GM21515 (cell line): ENCODE results near the gene NEK10.

Experiments used
- ATAC-seq: cut with Tn5 transposase; IDR thresholded peaks from one replicate; pipeline ENCODE4 v1.9.1; 2021; ENCODE audit not compliant: unreplicated experiment

Gene NEK10

DNA sequence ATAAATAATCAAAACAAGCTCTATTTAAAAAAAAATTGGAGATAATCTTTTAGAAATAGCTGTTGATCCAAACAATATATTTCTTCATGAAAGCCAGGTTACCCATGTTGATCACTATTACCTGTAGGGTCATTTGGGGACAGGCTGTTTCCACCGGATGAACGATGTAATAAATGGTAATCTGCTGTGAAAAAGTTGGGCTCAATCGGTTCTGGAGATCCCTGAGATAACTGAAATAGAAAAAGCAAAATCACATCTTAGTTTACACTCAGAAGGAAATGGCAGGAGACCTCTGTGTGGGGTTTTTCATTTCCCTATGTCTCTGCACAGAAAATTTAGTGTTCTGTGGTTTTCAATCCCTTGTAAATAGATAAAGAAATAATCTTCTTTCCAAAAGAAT is 249.5 kb downstream of the NEK10 start:
- no peak for ATAC-seq

DNA sequence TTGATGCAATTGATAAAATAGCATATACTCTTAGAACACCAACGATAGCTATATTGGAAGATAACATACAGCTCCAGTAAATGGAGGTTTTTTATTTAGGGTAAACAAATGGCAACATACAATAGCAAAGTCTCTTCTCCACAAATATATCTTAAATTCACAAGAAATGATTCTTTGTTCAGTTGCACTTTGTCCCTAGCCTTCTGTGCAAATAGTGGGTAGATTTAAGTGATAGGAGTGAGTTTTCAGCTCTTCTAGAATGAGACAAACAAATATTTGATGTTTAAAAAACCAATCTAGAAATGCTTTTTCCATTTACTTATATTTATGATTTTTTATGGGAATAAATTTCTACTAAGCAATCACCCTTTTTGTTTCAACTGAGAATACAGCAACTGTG is 253.8 kb downstream of the NEK10 start:
- ATAC-seq, result no peak

GRCh38 chr3:27114684-27115083 is 254.5 kb downstream of the NEK10 start:
- ATAC-seq, result no peak

- ATAC-seq, result no peak
These were observed 255.1 kb downstream of the NEK10 start for GRCh38 chr3:27114129-27114528.

- no peak for ATAC-seq
These were observed 259.2 kb downstream of the NEK10 start for GRCh38 chr3:27110020-27110419.

- ATAC-seq, result no peak
These were observed 260.9 kb downstream of the NEK10 start for GRCh38 chr3:27108322-27108721.

DNA sequence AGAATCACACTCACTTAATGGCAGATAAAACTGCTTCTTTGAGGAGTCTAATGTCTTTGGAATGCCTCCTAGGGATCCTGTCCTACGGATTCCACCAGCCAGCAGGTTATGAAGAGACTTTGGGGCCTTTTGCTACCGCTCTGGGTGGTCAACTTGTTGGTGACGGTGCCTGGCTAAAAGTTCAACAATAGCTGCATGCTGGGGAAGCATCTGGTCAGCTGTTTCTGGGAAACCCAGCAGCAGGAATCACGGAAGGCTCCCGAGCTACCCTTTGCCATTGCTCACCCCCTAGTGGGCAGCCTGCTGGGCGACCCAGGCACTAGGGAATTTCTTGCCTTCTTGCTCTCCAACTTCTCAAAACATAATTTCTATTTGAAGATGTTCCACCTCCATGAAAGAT is 263.3 kb downstream of the NEK10 start:
- no peak for ATAC-seq

DNA sequence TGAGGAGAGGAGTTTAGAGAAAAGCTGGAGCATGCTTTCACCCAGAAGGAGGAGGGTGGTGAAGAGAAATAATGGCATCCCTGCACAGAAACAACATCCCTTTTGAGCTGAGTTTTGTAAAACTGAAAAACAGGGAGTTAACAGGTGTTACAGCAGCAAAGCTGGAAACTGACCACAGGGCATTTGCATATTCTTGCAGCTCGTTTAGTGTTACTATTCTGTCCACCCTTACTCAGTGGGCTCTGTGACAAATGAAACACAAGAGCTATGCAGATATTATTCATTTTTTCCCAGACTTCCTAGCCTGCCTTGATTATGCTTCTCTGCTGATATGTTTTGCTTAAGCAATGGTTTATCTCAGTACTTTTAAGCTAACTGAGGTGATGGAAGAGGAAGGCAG is 272.0 kb downstream of the NEK10 start:
- ATAC-seq, result no peak

DNA sequence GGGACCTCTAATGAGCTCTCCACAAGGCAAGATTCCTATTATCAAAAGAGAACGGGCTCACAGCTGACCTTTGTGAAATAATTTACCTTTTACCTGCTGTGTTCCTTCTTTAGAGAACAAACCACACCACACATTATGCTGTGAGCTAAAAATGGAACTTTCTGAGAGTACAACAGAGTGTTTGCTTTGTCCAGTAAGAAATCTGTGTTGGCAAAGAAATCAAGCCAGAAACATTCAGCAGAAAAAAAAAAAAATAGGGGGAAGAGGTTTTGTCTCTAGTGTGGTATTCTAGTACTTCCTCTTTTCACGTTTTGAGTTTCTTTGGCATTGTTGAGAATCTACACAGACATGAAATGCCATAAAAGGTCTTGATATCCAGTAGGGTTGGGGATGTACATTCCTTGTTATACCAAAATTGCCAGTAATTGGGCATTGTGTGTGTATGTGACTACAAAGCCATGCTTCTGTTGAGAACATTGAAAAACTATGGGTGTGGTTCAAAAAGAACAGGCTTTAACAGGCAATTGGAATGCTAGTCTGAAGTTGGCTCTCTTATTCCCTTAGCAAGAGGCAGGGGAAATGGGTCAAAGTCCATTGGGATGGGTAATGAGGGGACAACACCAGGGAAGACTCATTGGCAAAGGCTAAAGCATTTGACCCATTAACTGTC is 273.5 kb downstream of the NEK10 start:
- ATAC-seq, result no peak

GRCh38 chr3:27094721-27095120 is 274.5 kb downstream of the NEK10 start:
- ATAC-seq, result no peak

DNA sequence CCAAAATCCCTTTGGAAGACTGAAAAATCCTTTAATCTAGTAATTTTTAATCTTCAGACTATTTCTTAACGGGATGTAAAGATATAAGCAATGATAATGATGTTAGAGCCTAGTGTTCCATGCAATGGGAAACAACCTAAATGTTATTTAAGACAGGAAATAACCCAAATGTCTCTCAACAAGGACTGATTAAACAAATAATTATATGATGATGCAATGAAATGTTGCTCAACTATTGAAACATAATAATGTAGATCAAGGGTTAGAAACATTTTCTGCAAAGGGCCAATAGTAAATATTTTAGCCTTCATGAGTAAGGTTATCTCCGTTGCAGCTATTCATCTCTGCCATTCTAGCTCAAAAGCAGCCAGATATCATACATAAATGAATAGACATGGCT is 275.4 kb downstream of the NEK10 start:
- ATAC-seq, result no peak

DNA sequence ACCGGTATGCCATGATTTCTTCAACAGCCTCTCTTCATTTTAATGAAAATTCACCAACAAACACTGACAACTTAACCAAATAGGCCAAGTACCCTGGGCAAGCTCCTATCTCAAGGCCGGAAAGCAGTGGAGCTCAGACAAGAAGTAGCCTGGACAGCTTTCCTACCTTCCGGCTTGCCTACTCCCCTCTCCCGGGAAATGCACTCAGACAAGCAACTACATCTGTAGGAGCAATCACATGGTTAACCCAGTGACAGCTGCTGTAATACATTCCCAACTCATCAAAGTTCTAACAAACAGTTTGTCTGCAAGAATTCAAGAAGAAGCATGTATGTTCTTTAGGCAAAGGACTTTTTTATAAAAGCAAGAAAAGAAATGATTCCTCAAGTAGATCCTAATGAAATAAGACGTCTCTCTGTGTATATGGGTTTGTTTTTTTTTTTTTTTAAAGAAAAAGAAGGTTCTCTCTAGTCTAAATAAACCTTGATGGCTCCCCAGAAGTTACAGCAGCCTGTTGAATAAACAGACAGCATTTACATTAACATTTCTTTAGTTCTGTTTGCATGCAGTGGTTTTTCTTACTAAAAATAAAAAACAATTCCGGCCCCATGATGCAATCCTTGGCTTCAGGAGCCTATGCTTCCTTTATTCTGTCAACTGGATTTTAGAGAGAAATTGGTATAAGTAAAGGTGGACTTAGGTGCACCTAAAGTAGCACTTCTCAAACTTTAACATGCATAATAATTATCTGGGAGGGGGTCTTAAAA is 278.7 kb downstream of the NEK10 start:
- ATAC-seq, result no peak

- ATAC-seq, result no peak
These were observed 279.5 kb downstream of the NEK10 start for GRCh38 chr3:27089645-27090044.

DNA sequence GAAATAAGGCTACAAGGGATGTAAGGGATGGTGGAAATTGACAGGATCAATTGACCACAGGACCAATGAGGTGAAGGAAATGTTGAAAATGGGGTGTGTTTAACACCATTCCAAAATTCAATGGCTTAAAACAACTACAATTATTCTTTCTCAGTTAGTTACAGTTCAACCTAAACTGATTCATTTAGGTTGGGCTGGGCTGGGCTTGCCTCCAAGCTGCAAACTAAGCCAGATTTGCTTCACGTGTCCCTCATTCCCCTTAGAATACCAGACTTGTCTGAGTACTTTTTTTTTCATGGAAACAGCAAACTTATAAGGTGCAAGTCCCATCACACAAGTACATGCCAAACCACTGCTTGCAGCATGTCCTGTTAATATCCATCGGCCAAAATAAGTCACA is 280.1 kb downstream of the NEK10 start:
- ATAC-seq, result no peak

GRCh38 chr3:27085829-27086730 is 283.1 kb downstream of the NEK10 start:
- no peak for ATAC-seq

DNA sequence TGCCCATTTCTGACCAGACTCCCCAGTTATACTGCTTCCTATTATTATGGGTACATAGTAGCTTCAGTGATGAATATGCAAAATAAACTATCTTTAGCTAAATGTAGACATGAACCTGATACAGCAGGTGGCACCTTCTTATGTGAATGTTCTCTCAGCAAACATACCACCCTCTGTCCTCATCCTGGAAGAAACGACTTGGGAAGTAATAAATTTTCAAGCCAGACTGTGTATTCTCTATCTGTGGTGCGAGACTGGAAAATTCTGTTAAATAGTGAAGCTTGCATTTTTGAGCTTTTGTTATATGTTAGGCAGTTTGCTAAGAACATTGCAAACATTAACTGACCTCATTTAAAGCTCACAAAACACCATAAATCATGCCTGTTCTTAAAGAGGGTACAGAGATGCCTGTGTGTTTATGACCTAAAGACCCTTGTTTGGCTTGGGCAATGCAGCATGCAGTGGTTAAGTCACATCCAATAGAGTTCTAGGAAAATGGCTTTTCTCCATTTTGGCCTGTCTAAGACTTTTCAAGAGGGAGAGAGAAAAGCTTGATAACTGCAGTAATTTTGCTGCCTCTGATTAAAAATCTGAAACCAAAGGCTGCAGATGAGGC is 287.1 kb downstream of the NEK10 start:
- no peak for ATAC-seq

DNA sequence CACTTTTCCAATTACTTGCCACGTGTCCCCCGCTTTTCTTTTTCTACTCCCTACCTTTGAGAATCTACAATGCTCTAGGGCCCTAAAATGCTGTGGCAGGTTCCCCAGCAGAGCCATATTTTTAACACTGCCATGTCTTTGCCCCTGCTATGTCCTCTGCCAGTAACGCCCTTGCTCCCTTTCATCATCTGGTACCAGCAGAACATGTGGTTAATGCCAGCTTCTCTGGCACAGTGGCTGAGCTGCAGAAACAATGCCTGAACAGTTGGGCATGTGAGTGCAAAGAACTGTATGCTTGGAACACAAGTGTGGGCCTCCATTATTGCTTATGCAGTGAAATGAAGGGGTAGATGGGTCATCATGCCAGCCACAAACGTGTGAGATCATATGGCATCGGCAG is 287.6 kb downstream of the NEK10 start:
- no peak for ATAC-seq

- ATAC-seq, result no peak
These were observed 289.0 kb downstream of the NEK10 start for GRCh38 chr3:27080258-27080525.

DNA sequence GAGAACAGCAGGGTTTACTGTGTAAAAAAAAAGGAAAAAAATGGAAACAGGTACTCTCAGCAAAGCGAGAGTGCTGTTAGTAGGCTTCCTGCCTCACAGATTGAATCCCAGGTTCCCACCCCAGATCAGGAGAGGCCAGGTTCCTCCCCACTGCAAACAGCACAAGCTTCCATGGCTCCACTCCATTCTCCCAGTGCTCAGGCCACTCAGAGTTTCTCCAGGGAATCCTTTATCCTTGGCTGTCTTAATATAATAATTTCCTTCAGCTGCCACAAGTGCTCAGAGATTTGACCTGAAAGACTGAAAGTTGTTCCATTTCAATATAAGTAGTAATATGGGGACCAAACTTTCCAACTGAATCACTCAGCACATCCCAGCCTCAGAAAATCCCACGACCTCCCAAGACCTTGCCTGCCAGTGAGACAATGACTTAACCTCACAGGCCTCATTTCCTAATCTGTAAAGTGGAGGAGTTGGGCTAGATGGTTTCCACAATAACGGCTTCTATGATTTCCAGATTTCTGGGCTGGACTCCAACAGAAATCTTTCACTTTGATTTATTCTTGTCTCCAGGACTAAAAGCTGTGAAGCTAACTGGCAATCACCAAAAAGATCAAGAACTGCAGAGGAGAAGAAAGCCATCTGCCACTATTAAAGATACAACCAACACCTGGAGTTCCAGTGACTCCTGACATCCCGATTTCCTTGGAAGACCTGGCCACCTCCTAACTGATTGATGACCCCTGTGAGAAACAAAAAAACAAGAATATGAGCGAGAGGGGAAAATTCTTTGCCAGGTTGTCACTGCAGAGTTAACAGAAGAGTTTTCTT is 289.5 kb downstream of the NEK10 start:
- no peak for ATAC-seq

DNA sequence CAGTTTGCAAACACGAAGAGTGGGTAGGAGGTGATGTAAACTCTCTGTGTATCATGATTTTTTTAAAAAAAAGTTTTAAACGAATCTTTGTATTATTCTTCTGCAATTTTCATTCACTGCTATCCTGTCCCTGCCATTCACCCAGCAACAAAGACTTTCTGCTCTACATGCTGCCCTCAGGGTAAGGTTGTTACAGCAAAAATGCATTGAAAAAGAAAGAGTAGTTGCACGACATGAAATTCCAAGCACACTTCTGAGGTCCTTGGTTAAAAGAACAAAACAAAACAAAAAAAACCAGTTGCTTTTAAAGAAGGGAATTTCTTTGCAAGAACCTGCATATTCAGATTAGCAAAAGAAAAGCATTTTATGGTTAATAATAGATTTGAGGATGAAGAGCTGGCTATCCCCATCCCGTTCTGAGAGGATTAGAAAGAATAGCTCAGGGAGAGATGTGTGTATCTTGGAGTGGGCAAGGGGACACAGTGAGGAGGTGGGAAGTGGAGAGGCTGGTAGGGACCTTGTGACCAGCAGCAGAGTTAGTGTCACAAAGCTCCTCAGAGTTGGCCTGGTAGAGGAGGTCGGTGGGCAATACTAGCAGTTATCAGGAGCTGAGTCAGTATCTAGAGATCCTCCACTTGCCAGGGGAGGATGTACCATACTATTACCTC is 290.8 kb downstream of the NEK10 start:
- ATAC-seq, result no peak
